Measurements from ENCODE around the gene UBE2I.

The UBE2I gene

DNA sequence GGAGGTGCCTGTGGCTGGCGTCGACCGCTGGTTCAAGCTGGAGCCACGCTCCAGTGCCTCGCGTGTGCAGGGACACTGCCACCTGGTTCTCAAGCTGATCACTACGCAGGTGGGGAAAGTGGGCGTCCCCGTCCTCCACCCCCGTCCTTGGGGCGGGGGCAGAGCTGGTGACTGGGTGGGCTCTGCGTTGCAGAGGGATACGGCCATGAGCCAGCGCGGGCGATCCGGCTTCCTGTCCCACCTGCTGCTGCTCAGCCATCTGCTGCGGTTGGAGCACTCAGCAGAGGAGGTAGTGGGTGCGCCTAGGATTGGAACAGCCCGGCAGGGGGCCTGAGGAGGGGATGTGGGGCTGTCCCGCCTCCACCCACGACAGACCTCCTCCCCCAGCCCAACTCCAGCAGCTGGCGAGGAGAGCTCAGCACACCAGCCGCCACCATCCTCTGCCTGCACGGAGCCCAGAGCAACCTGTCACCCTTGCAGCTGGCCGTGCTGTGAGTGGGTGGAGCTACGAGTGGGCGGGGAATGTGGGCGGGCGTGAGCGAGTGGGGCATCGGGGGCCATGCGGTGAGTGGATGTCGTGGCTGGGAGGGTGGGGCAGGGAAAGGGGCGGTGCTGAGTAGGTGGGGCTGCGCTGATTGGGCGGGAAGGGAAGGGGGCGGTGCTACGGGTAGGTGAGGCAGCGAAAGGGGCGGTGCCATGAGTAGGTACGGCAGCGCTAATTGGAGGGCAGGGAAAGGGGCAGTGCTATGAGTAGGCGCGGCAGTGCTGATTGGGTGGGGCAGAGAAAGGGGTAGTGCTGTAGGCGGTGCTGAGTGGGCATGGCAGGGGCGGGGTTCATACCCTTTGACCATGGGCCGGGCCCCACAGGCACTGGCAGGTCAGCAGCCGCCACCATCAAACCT lies 33.3 kb downstream of the UBE2I start:
- DNase-seq: peak in 55 of 56 donors; percentile 16 to 94 (median 74)

DNA sequence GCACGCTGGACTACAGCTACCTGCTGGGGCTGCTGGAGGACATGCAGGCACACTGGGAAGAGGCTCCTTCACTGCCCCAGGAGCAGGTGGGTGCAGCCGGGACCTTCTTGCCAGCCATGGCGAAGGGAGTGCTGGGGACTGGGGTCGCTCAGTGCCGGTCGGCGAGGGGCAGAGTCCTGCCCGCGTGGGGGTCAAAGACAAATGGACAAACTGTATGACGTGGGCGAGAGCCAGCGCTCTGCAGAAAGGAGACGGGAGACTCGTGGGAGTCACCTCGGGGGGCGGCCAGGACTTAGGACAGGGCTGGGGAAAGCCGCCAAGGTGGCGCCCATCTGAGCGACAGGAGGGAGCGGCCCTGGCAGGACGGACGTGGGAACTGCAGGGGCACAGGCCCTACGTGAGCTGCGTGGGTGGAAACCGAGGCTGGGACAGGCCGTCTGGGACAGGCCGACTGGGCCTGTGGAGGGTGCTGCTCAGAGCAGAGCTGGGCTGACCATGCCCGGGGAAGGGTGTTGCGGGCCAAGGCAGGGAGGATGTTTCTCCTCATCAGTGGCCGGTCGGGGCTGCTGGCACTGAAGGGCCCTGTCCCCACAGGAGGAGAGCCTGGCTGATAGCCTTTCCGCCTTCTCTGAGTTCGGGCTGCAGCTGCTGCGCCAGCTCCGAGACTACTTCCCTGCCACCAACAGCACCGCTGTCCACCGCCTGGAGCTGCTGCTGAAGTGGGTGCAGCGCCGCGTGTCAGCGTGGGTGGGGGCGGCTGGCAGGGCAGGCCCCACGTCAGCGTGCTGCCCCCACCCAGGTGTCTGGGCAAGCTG lies 34.2 kb downstream of the UBE2I start:
- no peak for DNase-seq

DNA sequence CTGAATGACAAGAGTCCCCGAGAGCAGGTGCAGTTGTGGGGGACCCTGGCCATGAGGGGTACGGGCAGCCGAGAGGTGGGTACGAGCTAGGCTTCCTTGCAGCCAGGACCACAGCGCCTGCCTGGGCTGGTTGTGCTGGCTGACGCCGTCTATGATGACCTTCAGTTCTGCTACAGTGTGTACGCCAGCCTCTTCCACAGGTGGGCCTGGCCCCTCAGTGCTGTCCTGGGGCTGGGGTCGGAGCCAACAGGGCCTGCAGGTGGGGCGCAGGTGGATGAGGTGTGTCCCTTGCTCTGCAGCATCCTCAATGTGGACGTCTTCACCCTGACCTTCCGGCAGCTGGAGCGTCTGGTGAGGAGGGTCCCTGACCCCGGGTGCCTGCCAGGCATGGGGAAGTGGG lies 35.1 kb downstream of the UBE2I start:
- no peak for DNase-seq

DNA sequence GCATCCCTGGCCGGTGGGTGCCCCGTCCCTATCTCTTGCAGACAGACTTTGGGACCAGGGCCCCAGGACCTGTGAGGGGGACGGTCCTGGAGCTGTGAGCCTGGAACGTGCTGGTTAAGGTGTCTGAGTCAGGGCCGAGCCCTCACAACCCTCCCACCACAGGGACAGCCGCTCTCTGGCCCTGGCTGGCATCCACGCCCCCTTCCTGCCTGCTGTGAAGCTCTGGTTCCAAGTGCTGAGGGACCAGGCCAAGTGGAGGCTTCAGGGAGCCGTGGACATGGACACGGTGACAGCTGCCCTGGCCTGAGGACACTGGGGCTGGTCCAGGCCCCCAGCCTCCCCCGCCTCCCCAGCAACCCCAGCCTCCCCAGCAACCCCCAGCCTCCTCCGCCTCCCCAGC lies 35.7 kb downstream of the UBE2I start:
- DNase-seq: no peak

DNA sequence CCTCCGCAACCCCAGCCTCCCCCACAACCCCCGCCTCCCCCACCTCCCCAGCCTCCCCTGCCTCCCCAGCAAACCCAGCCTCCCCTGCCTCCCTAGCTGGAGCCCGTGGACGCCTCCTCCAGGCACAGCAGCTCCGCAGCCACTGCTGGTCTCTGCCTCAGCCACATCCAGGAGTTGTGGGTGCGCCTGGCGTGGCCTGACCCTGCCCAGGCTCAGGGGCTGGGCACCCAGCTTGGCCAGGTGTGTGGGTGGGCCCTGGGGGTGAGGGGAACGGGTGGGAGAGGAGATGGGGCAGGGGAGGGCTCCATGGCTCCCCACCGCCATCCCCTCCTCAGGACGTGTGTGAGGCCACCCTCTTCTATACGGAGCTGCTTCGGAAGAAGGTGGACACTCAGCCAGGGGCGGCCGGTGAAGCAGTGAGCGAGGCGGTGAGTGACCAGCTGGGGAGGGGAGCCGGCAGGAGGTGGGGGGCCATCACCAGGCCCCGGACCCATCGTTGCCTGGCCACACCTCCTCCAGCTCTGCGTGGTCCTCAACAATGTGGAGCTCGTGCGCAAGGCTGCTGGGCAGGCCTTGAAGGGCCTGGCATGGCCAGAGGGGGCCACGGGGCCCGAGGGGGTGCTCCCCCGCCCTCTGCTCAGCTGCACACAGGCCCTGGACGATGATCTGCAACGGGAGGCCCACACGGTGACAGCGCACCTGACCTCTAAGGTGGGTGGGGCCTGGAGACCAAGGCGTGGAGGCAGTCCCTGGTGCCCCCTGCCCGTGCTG lies 36.4 kb downstream of the UBE2I start:
- DNase-seq: no peak

DNA sequence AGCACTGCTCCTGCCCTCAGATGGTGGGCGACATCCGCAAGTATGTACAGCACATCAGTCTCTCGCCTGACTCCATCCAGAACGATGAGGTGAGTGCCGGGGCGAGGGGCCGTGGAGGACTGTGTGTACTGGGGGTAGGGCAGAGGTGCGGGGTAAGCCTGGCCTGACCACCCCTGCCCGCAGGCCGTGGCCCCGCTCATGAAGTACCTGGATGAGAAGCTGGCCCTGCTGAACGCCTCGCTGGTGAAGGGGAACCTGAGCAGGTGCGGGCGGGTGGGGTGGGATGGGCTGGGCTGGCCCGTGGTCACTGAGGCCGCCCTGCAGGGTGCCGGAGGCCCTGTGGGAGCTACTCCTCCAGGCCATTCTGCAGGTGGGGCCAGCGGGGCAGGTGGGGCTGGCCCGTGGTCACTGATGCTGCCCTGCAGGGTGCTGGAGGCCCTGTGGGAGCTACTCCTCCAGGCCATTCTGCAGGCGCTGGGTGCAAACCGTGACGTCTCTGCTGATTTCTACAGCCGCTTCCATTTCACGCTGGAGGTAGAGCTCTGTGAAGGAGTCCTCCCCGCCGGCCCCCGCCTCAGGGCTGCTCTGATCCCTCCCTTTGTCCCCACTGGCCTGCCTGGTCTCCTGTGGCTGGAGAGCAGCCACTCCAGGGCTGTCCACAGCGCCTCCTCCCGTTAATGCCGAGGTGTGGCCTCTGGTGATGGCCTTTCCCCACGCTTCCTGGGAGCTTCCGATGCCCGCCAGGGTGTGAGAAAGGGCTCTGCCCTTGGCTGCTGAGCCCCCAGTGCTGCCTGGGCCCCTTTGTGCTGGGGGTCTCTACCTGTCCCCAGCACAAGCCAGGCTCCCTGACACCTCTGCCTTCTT lies 37.2 kb downstream of the UBE2I start:
- DNase-seq: no peak

DNA sequence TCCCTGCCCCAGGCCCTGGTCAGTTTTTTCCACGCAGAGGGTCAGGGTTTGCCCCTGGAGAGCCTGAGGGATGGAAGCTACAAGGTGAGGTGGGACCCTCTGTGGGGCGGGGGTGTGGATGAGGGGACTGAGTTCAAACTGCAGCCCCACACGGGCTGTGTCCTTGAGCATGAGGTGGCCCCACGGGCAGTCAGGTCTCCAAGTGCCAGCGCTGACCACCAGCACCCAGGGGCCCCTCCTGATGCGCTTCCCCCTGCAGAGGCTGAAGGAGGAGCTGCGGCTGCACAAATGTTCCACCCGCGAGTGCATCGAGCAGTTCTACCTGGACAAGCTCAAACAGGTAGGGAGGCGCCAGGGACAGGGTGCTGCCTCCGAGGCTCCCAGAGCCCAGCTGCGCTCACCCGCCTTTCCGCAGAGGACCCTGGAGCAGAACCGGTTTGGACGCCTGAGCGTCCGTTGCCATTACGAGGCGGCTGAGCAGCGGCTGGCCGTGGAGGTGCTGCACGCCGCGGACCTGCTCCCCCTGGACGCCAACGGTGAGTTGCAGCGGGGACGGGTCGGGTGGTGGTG lies 37.9 kb downstream of the UBE2I start:
- DNase-seq: no peak

DNA sequence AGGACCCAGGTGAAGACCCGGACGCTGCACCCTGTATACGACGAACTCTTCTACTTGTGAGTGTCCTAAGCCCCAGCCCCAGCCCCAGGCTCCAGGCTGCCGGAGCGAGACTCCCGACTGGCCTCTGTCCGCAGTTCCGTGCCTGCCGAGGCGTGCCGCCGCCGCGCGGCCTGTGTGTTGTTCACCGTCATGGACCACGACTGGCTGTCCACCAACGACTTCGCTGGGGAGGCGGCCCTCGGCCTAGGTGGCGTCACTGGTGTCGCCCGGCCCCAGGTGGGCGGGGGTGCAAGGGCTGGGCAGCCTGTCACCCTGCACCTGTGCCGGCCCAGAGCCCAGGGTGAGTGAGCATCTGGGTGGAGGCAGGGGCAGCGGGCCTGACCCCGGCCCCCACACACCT lies 38.5 kb downstream of the UBE2I start:
- no peak for DNase-seq

DNA sequence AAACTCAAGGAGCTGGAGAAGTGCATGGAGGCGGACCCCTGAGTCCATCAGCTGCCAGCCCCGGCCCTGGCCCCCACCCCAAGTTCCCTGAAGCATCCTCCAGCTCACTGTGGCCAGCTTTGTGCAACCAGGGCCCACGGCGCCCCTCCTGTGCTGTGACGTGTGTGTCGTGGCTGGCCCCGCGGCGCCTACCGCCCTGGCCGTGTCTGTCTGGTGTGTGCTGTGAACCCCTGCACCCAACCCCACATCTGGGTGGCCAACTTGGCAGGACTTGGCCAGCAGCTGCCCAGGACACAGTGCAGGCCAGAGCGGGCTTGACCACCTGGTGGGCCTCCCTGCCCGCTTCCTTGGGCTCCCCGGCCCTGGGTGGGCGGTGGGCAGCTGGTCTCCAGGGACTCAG lies 39.0 kb downstream of the UBE2I start:
- no peak for DNase-seq

DNA sequence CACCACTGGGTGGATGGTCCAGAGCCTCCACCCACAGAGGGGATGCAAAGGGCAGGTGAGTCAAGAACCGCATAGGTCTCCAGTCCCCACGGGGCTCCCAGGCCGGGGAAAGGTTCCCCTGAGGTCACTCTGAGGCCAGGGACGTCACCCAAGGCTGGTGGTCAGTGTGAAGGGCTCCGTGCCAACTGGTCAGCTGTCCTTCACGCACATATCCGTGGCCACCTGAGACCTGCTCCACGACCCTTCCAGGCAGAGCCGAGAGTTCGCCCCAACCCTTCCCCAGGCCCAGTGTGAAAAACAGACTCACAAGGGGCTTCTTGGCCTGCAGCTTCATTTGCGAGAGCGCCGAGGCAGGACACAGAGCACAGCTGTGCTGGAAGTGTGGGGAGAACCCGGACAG lies 39.5 kb downstream of the UBE2I start:
- DNase-seq: no peak

DNA sequence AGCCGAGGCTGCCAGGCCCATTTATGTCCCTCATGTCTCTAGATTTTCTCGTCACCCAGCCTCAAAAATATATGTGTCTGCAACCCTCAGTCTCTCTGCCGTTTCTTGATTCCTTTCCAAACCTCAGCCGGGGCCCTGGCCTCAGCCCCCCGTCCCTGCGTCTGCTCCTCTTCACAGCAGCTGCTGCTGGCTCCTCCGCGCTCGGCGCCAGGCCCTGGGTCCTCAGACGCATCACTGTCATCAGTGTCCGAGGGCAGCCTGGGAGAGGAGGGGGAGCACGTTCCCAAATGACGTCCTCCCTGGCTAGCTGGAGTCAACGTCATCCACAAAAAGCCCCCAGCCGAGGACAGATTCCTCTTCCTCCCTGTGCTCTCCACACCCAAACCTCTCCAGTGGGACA lies 39.9 kb downstream of the UBE2I start:
- no peak for DNase-seq

DNA sequence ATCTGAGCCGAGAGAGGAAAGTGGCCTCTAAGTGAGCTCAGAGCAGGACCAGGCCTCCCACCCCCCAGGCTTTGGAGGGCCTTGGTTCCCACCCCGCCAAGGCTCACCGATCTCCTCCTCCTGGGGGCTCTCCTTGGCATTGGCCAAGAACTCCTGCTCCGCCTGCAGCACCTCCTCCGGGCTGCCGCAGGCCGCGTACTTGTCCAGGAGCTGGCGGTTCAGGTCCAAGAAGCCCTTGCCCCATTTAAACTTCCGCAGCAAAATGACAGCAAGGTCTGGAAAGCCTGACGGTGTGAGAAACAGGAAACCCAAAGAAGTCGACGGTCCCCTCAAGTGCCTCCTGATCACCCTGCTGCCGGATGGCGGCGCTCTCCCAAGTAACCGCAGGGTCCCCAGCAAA lies 40.5 kb downstream of the UBE2I start:
- DNase-seq: no peak

DNA sequence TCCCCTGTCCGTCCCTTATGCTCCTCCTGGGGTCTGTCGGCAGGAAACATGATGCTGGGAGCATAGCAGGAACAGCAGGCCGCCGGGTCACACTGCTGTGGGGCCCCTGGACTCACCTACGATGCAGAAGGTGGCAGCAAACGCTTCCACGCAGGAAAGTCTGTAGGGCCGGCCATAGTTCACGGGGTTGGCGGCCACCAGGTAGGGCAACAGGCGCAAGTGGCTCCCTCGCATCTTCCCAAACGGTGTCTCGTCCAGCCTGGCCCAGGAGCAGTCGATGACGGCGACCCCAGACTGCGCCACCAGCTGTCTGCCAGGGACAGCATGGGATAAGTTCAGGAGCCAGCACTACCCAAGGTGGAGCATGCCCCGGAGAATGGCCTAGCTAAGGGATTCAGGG lies 41.3 kb downstream of the UBE2I start:
- DNase-seq: no peak

DNA sequence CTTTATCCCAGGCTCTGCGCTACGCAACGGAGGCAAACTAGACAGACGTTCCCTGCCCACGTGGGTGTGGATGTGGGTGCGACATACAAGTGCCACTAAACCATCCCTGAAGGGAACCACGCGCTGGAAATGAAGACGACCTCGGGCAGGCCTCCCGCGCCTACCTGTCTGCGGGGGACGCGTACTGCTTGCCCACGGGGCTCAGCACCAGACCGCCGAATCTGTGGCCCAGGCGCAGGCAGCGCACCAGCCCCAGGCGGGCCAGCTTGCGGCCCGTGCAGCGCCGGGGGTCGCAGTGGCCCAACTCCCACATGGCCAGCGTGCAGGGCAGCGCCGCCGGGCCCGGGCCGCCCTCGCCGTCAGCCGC lies 41.8 kb downstream of the UBE2I start:
- DNase-seq: peak in 1 of 56 donors; percentile 24

DNA sequence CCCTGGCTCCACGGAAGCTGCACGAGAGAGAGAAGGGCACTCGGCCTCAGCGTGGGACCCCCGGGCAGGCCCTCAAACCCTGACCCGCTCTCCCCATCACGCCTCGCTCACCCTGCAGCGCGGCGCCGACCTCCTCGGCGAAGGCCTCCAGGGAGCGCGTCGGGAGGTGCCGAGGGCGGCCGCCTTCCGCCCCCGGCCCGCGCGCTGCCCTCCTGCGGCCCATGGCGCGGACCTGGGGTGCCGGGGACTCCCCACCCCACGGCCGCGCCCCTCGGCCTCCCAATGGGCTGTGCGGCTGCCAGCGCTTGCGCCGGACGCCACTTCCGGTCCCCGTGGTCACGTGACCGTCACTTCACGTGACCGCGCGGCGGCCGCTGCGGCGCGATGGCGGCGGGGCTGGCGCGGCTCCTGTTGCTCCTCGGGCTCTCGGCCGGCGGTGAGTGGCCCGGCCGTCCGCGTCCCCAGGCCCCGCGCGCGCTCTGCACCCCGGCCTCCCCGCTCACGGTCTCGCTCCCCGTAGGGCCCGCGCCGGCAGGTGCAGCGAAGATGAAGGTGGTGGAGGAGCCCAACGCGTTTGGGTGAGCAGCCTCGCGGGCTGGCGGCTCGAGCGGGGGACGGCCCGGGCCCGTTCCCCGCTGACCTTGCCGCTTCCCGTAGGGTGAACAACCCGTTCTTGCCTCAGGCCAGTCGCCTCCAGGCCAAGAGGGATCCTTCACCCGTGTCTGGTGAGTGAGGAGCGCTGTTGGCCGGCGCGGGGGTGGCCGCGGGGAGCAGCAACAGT lies 42.3 kb downstream of the UBE2I start, which contains the start of the genes GNPTG and TSR3:
Gene GNPTG (plus strand): TSS at position 350 of the 781 bp plus-strand sequence. CDS start 35 bp downstream, at position 385.
Gene TSR3 (minus strand): TSS at position 297 of the 781 bp plus-strand sequence. CDS start 74 bp downstream, at position 223.
- peak in 48 of 56 donors; percentile 17 to 86 (median 60) for DNase-seq

DNA sequence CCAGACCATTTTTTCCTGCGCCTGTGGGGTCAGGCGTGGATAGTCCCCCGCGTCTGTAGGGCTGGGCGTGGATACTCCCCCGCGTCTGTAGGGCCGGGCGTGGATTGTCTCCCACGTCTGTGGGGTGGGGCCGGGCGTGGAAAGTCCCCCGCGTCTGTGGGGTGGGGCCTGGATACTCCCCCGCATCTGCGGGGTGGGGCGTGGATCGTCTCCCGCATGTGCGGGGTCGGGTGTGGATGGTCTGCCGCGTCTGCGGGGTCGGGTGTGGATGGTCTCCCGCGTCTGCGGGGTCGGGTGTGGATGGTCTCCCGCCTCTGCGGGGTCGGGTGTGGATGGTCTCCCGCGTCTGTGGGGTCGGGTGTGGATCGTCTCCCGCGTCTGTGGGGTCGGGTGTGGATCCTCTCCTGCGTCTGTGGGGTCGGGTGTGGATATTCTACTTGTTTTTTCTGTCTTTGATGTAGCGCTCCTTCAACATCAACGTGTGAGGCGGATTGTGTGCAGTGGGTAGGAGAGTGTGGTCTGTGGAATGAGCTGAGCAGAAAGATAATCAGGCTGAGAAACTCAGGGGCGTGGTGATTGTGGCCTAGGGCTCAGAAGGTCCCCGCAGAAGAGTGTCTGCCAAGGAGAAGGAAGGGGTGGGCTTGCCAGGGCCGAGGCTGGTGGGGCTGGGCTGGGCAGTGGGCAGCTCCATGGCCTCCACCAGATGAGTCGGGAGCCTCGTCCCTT lies 45.5 kb downstream of the UBE2I start:
- DNase-seq: no peak

DNA sequence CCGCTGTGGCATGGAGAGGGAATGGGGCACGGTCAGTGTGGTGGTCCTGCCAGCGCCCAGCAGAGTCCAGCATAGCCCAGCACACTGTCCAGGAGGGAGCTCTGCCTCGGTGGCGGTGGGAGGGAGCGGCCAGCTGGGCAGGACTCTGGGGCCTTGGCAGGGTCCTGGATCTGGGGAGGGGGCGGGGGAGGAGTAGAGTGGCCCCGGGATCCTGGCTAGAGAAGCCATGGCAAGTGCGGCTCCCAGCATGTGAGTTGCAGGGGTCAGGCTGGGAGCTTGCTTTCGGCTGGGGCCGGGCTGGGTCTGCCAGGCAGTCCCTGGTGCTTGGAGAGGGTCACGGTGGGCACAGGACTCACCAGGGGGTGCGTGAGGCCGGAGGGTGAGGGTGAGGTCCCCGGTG lies 46.2 kb downstream of the UBE2I start:
- no peak for DNase-seq

DNA sequence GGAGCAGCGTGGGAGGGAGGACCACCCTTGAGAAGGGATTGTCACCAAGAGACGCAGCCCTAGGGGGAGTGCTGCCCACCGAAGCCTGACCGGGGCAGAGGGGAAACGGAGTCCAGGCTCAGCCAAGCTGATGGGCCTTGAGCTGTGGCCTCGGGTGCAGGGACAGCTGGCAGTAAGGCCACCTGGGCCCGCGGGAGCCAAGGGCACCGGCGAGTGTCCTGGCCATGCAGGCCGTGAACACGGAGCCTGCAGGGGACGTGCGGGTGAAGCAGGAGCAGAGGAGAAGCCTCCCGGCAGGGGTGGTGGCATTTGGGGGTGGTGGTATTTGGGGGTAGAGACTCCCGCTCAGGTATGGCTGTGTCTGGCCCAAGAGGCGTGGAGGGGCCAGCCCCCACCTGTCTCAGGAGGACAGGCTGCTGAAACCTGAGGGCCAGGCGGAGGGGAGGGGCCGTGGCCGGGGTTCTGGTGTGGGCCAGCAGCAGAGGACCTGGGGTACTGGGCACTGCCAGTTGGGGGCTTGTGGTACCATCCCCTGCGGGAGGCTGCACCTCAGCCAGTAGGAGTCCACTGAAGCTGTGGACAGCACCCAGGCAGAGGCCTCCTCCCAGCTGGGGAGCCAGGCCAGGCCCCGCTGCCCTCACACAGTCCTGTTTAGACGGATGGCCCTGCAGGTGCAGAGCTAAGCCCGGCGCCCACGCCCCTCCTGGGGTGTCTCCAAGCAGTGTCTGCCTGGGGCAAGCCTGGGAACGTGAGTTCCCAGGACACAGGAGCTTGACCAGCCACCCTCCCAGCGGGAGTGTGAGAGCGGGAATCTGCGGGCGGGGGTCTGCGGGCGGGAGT lies 46.8 kb downstream of the UBE2I start:
- DNase-seq: no peak

Data from amygdala (tissue), 56 donors.